ENCODE measurements around the gene EXT2.

GRCh38 chr11:44250421-44250820 is 154.9 kb downstream of the EXT2 start:
- TF ChIP-seq EZH2 (optimal IDR thresholded peaks at IDR 0.05; ENCODE audit: low read depth, low read length) (no peak), CTCF (IDR thresholded peaks at IDR 0.05; ENCODE audit: low read length) (no peak)

Data from MM.1S (cell line).